KOPT-K1 (cell line): ENCODE data around the gene PGLYRP2.

Experiments used
- H3K27ac ChIP-seq: fragments of 200-600 bp; sonication (generic); 2 replicates; pipeline ENCODE4 v1.5.1; 2016; ENCODE audit warnings: antibody characterized with exemption, mild to moderate bottlenecking, low read depth, low read length; ENCODE audit not compliant: poor library complexity, severe bottlenecking
- H3K36me3 ChIP-seq: fragments of 200-600 bp; sonication (generic); 2 replicates; pipeline ENCODE4 v1.5.1; 2017; ENCODE audit warnings: antibody characterized with exemption, mild to moderate bottlenecking, low read length, moderate library complexity; ENCODE audit not compliant: insufficient read depth
- H3K9me3 ChIP-seq: fragments of 200-600 bp; sonication (generic); 2 replicates; pipeline ENCODE4 v1.5.1; 2017; ENCODE audit warnings: antibody characterized with exemption, low read length, mild to moderate bottlenecking; ENCODE audit not compliant: insufficient read depth, poor library complexity, severe bottlenecking

Gene PGLYRP2

GRCh38 chr19:15439821-15440641 lies 39.3 kb downstream of the PGLYRP2 start:
- peak overlapping the region; percentile 57 for H3K27ac ChIP-seq
- H3K9me3 ChIP-seq: no peaks in the 10 kb centered on the region
- no peaks in the 10 kb centered on the region for H3K36me3 ChIP-seq

DNA sequence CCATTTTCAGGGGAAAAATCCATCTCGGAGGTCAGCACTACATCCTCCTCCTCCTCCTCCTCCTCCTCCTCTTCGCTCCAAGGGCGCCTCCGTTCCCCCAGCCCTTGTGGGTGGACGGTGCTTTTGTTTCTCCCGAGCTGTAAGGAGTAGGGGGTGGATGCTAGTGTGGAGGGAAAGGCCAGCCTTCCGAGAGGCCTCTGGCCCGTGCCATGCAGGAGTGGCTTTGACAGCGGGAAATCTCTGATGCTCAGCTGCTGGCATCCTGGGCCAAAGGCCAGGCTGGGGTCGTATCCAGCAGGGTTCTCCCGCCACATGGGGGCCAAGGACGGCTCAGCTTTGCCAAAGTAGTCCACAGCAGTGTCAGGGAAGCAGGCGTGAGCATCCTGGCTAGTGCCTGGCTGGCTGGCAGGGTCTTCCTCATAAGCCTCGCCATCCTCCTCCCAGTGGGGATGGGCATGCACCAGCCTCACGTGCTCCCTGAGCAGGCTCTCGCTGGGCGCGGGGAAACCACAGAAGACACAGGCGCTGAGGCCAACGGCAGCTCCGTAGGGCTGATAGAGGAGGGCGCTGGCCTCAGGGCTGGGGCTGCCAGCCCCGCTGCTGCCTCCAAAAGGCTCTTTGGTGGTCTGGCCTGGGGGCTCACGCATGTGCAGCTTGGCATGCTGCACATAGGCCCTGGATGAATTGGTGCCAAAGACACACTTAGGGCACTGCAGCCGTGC lies 40.1 kb downstream of the PGLYRP2 start:
- no peaks in the 10 kb centered on the region for H3K36me3 ChIP-seq
- peak overlapping the region; percentile 57 for H3K27ac ChIP-seq
- no peaks in the 10 kb centered on the region for H3K9me3 ChIP-seq

DNA sequence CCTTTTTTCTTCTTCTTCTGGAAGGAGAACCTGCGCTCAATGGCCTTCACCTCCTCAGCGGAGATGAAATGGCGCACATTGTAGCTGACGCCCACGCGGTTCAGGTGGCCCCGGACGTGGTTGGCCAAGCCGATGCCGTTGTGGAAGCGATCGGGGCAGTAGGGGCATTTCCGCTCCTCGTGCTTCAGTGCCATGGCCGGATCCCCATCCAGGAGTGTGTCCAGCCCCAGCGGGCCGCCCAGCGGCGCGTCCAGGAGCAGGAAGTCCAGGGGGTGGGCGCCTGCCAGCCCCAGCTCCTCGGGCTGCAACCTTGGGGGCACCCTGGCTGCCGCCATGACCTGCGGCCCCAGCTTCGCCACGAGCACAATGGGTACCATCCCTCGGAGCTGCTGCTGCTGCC lies 40.7 kb downstream of the PGLYRP2 start:
- Histone ChIP-seq H3K27ac (no peak overlapping the region), H3K9me3 (no peaks in the 10 kb centered on the region), H3K36me3 (no peaks in the 10 kb centered on the region)

DNA sequence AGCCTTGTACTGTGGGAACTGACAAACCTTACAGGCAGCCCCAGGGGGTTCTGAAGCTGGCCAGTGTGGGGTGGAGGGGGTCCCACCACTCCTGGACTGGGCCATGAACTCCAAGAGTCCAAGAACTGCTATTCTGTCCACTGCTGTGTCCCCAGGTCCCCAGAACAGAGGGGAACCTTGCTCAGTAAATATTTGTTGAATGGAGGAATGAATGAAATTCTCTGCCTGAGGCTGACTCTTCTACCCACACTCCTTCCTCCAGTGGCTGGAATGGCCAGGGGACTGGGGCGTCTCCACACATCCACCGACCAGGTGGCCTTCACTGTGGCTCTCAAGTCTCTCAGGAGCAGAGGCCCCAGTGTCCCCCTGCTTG lies 41.2 kb downstream of the PGLYRP2 start:
- H3K36me3 ChIP-seq: no peaks in the 10 kb centered on the region
- no peak overlapping the region for H3K27ac ChIP-seq
- no peaks in the 10 kb centered on the region for H3K9me3 ChIP-seq

- H3K9me3 ChIP-seq: no peaks in the 10 kb centered on the region
- H3K27ac ChIP-seq: no peak overlapping the region
- no peaks in the 10 kb centered on the region for H3K36me3 ChIP-seq
Measured at GRCh38 chr19:15437355-15438123, 41.8 kb downstream of the PGLYRP2 start.

GRCh38 chr19:15436826-15437110 lies 42.5 kb downstream of the PGLYRP2 start:
- no peak overlapping the region for H3K27ac ChIP-seq
- no peaks in the 10 kb centered on the region for H3K36me3 ChIP-seq
- no peaks in the 10 kb centered on the region for H3K9me3 ChIP-seq

DNA sequence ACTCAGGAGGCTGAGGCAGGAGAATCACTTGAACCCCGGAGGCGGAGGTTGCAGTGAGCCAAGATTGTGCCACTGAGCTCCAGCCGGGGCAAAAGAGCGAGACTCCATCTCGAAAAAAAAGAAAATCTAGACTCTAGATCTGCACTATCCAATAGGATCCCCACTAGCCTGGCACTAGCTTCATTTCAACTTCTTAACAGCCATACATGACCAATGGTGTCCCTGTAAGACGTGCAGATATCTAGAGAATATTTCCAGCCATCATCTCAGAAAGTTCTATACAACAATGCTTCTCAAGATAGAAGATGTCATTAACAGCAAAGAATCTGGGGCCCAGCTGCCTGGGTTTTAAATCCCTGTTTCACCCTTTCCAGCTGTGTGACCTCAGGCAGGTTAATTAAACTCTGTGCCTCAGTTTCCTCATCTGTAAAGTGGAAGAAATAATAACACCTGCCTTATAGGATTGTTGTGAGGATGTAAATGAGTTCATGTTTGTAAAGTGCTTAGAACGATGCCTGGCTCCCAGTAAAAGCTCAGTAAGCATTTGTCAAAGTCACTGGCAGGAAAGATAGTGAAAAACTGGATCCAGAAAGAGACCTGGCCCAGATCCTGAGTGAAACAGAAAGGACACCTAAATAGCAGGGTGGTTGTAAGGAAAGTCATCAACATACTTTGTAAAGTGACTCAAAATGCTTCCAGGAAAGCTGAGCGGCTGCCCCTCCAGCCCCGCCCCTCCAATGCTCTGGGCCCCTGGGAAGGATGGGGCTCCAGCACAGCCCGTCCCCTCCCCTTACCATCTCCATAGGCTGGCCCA lies 43.1 kb downstream of the PGLYRP2 start:
- Histone ChIP-seq H3K27ac (no peak overlapping the region), H3K9me3 (no peaks in the 10 kb centered on the region), H3K36me3 (no peaks in the 10 kb centered on the region)

GRCh38 chr19:15433519-15434069 lies 45.7 kb downstream of the PGLYRP2 start:
- Histone ChIP-seq H3K36me3 (peaks cover 22% of the 10 kb centered on the region; the same call in 1 of the 2 replicates), H3K27ac (peak overlapping the region; percentile 76)

DNA sequence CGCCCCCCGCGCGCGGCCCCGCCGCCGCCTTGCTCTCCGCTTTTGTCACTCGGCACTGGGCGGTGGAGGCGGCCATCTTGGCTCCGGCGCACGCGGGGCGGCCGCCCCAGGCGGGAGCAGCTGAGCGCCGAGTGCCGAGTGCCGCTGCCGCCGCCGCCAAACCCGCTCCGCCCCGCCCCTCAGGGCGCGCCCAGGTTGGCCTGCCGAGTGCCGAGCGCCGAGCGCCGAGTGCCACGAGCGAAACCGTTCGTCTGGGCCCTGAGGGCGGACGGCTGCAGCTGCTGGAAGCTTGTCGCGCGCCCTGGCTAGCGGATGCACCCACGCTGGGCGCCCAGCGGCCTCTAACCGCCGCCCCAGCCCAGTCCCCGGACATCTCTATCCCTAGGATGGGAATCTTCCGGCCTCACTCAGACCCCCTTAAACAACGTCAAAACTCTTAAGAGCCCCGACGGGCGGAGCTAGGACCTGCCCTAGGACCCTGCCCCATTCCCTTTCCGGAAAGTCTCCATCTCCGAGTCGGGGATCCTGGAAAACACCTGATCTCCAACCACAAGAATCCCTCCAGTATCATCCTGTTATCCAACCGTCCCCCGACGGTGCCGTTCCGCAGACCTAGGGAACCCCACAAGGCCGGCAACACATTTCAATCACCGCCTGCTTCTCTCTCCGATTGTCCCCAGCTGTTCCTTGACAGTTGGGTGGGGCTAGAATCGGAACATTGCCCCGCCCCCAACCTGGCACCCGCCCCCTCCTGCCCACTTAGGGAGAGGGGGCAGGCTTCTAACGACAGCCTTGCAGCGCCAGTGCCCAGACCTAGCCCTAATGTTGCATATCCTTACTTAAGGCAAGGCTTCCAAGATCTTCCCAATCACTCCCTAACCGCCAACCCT lies 46.4 kb downstream of the PGLYRP2 start:
- Histone ChIP-seq H3K9me3 (no peaks in the 10 kb centered on the region), H3K27ac (peak overlapping the region; percentile 76), H3K36me3 (peaks cover 29% of the 10 kb centered on the region)

More at GRCh38 chr19:15433519-15434069, 45.7 kb downstream of the PGLYRP2 start:
- no peaks in the 10 kb centered on the region for H3K9me3 ChIP-seq

DNA sequence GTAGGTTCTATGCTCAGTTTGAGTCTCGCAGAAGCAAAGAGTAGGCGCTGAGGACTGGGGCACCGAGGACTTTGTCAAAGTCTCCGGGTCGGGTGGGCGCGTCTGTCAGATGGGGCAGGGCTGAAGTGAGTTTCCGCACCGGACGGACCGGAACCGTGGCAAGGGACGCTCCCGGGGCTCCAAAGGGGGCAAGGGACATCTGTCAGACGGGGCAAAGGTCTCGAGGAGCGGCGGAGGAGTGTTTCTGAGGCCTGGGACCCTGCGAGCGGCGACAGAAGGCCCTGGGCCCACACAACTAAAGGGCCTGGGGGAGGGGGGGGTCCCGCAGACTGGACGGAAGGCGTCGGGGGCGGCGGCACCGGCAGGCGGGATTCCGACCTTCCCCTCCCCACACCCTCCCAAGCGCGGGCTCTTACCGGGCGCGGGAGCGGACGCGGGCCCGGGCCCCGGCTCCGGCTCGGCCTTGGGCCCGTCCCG lies 47.2 kb downstream of the PGLYRP2 start:
- Histone ChIP-seq H3K9me3 (no peaks in the 10 kb centered on the region), H3K36me3 (peaks cover 37% of the 10 kb centered on the region), H3K27ac (peak overlapping the region; percentile 81)

GRCh38 chr19:15431396-15432017 lies 47.8 kb downstream of the PGLYRP2 start:
- H3K36me3 ChIP-seq: peaks cover 42% of the 10 kb centered on the region
- H3K27ac ChIP-seq: peak overlapping the region; percentile 81
- H3K9me3 ChIP-seq: no peaks in the 10 kb centered on the region

DNA sequence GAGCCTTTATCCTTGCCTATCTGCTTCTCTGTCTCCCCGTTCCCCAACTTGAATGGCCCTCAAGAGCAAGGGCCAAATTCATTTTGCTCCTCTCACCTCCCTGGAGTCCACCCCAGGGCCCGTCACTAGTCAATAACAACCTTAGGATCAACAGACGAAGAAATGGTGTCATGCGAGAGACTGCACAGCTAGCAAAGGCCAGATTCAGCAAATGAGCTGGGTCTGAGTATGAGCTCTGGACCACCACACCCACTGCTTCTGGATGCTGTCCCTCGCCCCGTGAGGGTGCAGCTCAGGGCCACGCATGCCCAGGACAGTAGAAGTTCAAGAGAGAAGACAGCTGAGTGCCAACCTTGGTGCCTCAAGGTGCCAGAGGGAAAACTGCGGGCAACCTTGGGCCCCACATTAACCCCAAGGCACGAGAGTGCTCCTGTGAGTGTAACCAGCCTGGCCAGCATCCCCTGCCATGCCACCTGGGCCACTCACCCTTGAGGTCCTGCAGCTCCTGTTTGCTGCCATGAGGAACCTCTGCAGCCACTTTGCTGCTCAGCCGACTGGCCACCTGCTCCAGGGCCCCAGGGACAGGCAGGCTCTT lies 48.7 kb downstream of the PGLYRP2 start:
- no peaks in the 10 kb centered on the region for H3K9me3 ChIP-seq
- H3K27ac ChIP-seq: peak overlapping the region; percentile 81
- peaks cover 50% of the 10 kb centered on the region for H3K36me3 ChIP-seq
